K562 (cell line): ENCODE results near the gene GSTM1. TPM values are rescaled to one million over a fixed set of nuclear protein-coding genes. Genes with fewer than 3 reads are reported as not detected.

ENCODE experiments used
- BDP1 ChIP-seq: IDR thresholded peaks from 3 replicates; pipeline ENCODE4 v1.6.1; 2011; ENCODE audit not compliant: insufficient read length, insufficient read depth
- C11orf30 ChIP-seq: fragments of 450-650 bp; IDR thresholded peaks from 2 replicates; pipeline ENCODE4 v1.6.1; 2016; ENCODE audit warnings: low read depth, mild to moderate bottlenecking
- ELF1 ChIP-seq: fragments of 200-800 bp; sonication (Bioruptor generic); IDR thresholded peaks from 2 replicates; pipeline ENCODE4 v1.6.1; 2016; ENCODE audit warnings: missing genetic modification characterization, missing compliant biosample characterization
- ETV5 ChIP-seq: sonication (generic); formaldehyde crosslinking; IDR thresholded peaks from 2 replicates; pipeline ENCODE4 v1.4.0; 2020; ENCODE audit warnings: low read depth, mild to moderate bottlenecking, missing genetic modification reagents
- KDM5B ChIP-seq: fragments of 200-600 bp; sonication (generic); IDR thresholded peaks from 2 replicates; pipeline ENCODE4 v1.6.1; 2012; ENCODE audit warnings: low read depth, mild to moderate bottlenecking, moderate library complexity, low read length, control low read depth, inconsistent platforms; ENCODE audit not compliant: insufficient replicate concordance
- MYC ChIP-seq, 2 experiments: fragments of 250-450 bp in 1 of 2; sonication (Bioruptor Pico) in 1 of 2; IDR thresholded peaks; 2 replicates each; pipeline versions ENCODE4 v1.5.1 to v1.6.1; 2012 to 2021; ENCODE audit warnings: low read depth in 2 of 2, borderline replicate concordance in 1 of 2, improper control_type of control experiment in 1 of 2, low read length in 1 of 2, mild to moderate bottlenecking in 1 of 2, moderate library complexity in 1 of 2
- POLR2AphosphoS5 ChIP-seq: IDR thresholded peaks from 2 replicates; pipeline ENCODE4 v1.6.1; 2011; ENCODE audit warnings: mild to moderate bottlenecking, low read depth, low read length, moderate library complexity; ENCODE audit not compliant: control insufficient read depth, insufficient read depth
- SMARCE1 ChIP-seq: fragments of 450-650 bp; IDR thresholded peaks from 2 replicates; pipeline ENCODE4 v1.7.1; 2016; ENCODE audit warnings: mild to moderate bottlenecking
- TBP ChIP-seq: optimal IDR thresholded peaks from 2 replicates; pipeline ENCODE3; 2011; ENCODE audit warnings: low read depth, low read length, improper control_type of control experiment
- TEAD4 ChIP-seq, 2 experiments: sonication (generic) in 1 of 2; formaldehyde crosslinking in 1 of 2; IDR thresholded peaks; 2 replicates each; pipeline versions ENCODE4 v1.6.1 to v1.8.0; 2012 to 2022; ENCODE audit warnings: borderline replicate concordance in 1 of 2, inconsistent platforms in 1 of 2, low read length in 1 of 2, mild to moderate bottlenecking in 1 of 2, missing genetic modification reagents in 1 of 2
- ZNF174 ChIP-seq: fragments of 250-450 bp; sonication (Bioruptor Pico); IDR thresholded peaks from 2 replicates; pipeline ENCODE4 v1.4.0; 2020; ENCODE audit warnings: mild to moderate bottlenecking
- polyA plus RNA-seq, 8 experiments: library from polyadenylated mRNA; depleted of rRNA in 4 of 8; stranded (reverse) in 5 of 8; unstranded in 3 of 8; fragments of >200 nt; fragmentation: Nextera tagmentation in 2 of 8; fragmentation: Illumina TruSeq in 1 of 8; extraction: Ambion mirVana in 2 of 8; extraction: Trizol in 1 of 8; gene quantifications; 2 replicates each; pipeline versions ENCODE4 v1.2.1 to v1.2.3, GENCODE V29; 2011 to 2014; ENCODE audit warnings: inconsistent platforms in 1 of 8, missing spikeins in 1 of 8
- total RNA-seq, 7 experiments: library from RNA; depleted of rRNA in 6 of 7; stranded (reverse); fragments of >200 nt in 6 of 7; fragmentation: Illumina TruSeq in 2 of 7; extraction: Trizol in 2 of 7; gene quantifications; 2 replicates each; pipeline versions ENCODE4 v1.2.1 to v1.2.3, GENCODE V29; 2011 to 2021; ENCODE audit warnings: low replicate concordance in 1 of 7
- TF ChIP-seq, protein P1 (sequence below): IDR thresholded peaks from 2 replicates; pipeline ENCODE4 v1.6.1; 2011; ENCODE audit warnings: borderline replicate concordance, low read depth, mild to moderate bottlenecking, moderate library complexity, low read length; ENCODE audit not compliant: insufficient read depth, poor library complexity, severe bottlenecking
- TF ChIP-seq, protein P2 (sequence below): sonication (generic); formaldehyde crosslinking; IDR thresholded peaks from 2 replicates; pipeline ENCODE4 v1.9.0; 2022; ENCODE audit warnings: mild to moderate bottlenecking, missing genetic modification reagents
- TF ChIP-seq, protein P3 (sequence below): fragments of 450-650 bp; IDR thresholded peaks from 2 replicates; pipeline ENCODE4 v1.6.1; 2014; ENCODE audit warnings: low read depth, mild to moderate bottlenecking, moderate library complexity, borderline replicate concordance

Gene GSTM1
- total and polyA plus RNA-seq, 9 of the 15 experiments (the other 6 are each of a cell fraction or from before 2014, with no cell fraction given) = not detected

DNA sequence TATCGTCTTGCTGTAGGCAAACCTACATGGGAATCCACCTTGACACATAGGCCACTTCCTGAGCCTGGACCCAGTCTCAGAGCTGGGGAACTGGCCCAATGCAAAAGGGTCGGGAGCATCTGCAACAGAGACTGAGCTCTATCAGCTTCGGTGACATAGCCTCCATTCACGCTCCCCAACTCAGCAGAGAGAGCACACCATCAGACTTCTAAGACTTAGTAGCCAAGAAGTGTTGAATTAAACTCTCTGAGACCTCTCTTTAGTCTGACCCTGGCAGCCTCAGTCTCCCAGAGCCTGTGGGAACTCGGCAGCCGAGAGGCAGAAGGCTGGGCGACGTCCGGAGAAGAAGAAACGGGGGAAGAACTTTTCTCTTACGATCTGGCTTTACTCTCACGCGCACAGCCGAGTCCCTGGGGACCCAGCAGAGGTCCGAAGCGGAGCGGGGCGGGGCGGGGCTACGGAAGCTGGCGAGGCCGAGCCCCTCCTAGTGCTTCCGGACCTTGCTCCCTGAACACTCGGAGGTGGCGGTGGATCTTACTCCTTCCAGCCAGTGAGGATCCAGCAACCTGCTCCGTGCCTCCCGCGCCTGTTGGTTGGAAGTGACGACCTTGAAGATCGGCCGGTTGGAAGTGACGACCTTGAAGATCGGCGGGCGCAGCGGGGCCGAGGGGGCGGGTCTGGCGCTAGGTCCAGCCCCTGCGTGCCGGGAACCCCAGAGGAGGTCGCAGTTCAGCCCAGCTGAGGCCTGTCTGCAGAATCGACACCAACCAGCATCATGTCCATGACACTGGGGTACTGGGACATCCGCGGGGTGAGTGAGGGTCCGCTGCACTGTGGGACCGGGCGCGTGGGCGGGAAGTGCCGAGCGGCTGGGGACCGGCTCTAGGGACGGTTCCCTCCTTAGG, 31.8 kb upstream of the GSTM1 start, which contains the start of gene GSTM4 (continued):
- TF ChIP-seq, protein P1, sequence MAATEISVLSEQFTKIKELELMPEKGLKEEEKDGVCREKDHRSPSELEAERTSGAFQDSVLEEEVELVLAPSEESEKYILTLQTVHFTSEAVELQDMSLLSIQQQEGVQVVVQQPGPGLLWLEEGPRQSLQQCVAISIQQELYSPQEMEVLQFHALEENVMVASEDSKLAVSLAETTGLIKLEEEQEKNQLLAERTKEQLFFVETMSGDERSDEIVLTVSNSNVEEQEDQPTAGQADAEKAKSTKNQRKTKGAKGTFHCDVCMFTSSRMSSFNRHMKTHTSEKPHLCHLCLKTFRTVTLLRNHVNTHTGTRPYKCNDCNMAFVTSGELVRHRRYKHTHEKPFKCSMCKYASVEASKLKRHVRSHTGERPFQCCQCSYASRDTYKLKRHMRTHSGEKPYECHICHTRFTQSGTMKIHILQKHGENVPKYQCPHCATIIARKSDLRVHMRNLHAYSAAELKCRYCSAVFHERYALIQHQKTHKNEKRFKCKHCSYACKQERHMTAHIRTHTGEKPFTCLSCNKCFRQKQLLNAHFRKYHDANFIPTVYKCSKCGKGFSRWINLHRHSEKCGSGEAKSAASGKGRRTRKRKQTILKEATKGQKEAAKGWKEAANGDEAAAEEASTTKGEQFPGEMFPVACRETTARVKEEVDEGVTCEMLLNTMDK = peak; percentile 65
- TF ChIP-seq TBP (peak; percentile 60), TEAD4 (IDR thresholded peaks at IDR 0.05; ENCODE audit: low read length) (no peak), TEAD4 (CRISPR knock-in tag; IDR thresholded peaks at IDR 0.05; ENCODE audit: borderline replicate concordance) (no peak), ELF1 (tag) (peak; percentile 84), KDM5B (peak; percentile 72), BDP1 (no peak), C11orf30 (peak; percentile 55; the same call in 1 of the 2 replicates), ZNF174 (CRISPR knock-in tag) (no peak), SMARCE1 (no peak), POLR2AphosphoS5 (peak; percentile 58), ETV5 (peak; percentile 96), MYC (IDR thresholded peaks at IDR 0.05; ENCODE audit: low read depth, low read length) (peak; percentile 61), MYC (CRISPR knock-in tag; IDR thresholded peaks at IDR 0.05; ENCODE audit: borderline replicate concordance, low read depth) (no peak; the same call in 1 of the 2 replicates)
- TF ChIP-seq, protein P2, sequence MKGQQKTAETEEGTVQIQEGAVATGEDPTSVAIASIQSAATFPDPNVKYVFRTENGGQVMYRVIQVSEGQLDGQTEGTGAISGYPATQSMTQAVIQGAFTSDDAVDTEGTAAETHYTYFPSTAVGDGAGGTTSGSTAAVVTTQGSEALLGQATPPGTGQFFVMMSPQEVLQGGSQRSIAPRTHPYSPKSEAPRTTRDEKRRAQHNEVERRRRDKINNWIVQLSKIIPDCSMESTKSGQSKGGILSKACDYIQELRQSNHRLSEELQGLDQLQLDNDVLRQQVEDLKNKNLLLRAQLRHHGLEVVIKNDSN (CRISPR knock-in tag) = no peak
- TF ChIP-seq, protein P3, sequence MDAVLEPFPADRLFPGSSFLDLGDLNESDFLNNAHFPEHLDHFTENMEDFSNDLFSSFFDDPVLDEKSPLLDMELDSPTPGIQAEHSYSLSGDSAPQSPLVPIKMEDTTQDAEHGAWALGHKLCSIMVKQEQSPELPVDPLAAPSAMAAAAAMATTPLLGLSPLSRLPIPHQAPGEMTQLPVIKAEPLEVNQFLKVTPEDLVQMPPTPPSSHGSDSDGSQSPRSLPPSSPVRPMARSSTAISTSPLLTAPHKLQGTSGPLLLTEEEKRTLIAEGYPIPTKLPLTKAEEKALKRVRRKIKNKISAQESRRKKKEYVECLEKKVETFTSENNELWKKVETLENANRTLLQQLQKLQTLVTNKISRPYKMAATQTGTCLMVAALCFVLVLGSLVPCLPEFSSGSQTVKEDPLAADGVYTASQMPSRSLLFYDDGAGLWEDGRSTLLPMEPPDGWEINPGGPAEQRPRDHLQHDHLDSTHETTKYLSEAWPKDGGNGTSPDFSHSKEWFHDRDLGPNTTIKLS = 0 out of 2 replicates have a peak, but pooled peaks have one; percentile 52
